Endothelial cell of umbilical vein (primary cell): ENCODE results near the gene BCAP31. TPM values are rescaled to one million over a fixed set of nuclear protein-coding genes. Genes with fewer than 3 reads are reported as not detected.

Experiments
- BruUV-seq: library from RNA; stranded (reverse); fragments of 400-500 nt; replicated peaks from 2 replicates; lab custom pipeline; 2021; lab: Mats Ljungman, UMichigan
- CTCF ChIA-PET: fragments of 300-600, 350-600 bp; sonication (Branson Sonifier 250); formaldehyde crosslinking; loops from one replicate; lab custom pipeline; 2021; ENCODE audit warnings: antibody characterized with exemption, inconsistent platforms; lab: Charles Lee
- POLR2A ChIA-PET: fragments of 300-600, 350-600 bp; sonication (Branson Sonifier 250); formaldehyde crosslinking; loops from one replicate; lab custom pipeline; 2021; ENCODE audit warnings: antibody characterized with exemption, inconsistent platforms; lab: Charles Lee
- DNase-seq: peaks from one replicate; pipeline ENCODE4 v3.0.0-alpha.2; 2011; ENCODE audit warnings: low read depth, low spot score
- FAIRE-seq: peaks from 2 replicates; lab custom pipeline; 2011; peaks lifted over from hg19 to GRCh38; lab: Jason Lieb, UNC
- H2AFZ ChIP-seq: 2 replicates; pipeline ENCODE4 v1.6.0; 2012; ENCODE audit warnings: low read depth, low read length, control low read depth, inconsistent platforms
- H3K27ac ChIP-seq: 2 replicates; pipeline ENCODE4 v1.5.1; 2011; ENCODE audit warnings: low read depth, mild to moderate bottlenecking, control low read depth, low read length, moderate library complexity; ENCODE audit not compliant: insufficient read depth
- H3K27me3 ChIP-seq, 2 experiments: 2 replicates each; pipeline versions ENCODE4 v1.6.0 to v1.6.1; 2011; ENCODE audit warnings: low read length in 2 of 2, mixed read lengths in 1 of 2; ENCODE audit not compliant: control insufficient read depth in 2 of 2, insufficient read depth in 2 of 2
- H3K36me3 ChIP-seq, 2 experiments: 2 replicates in 1 of 2; 3 replicates in 1 of 2; pipeline ENCODE4 v1.5.1; 2011; ENCODE audit warnings: low read length in 2 of 2, mild to moderate bottlenecking in 1 of 2, moderate library complexity in 1 of 2; ENCODE audit not compliant: control insufficient read depth in 2 of 2, insufficient read depth in 2 of 2; ENCODE audit errors: extremely low read depth in 1 of 2
- H3K4me1 ChIP-seq: 3 replicates; pipeline ENCODE4 v1.5.1; 2011; ENCODE audit warnings: mild to moderate bottlenecking, low read length; ENCODE audit not compliant: control insufficient read depth, insufficient read depth; ENCODE audit errors: extremely low read depth
- H3K4me2 ChIP-seq: 2 replicates; pipeline ENCODE4 v1.6.1; 2011; ENCODE audit warnings: low read length, control low read depth, mixed read lengths; ENCODE audit not compliant: insufficient read depth
- H3K4me3 ChIP-seq, 3 experiments: fragments of 200-600 bp in 1 of 3; sonication (generic), shearing (Covaris generic) in 1 of 3; replicated peaks in 1 of 3; 2 replicates each; pipeline ENCODE4 v1.5.1; 2011 to 2016; ENCODE audit warnings: control low read depth in 3 of 3, low read length in 3 of 3, mild to moderate bottlenecking in 2 of 3, inconsistent platforms in 1 of 3, low read depth in 1 of 3, moderate library complexity in 1 of 3; ENCODE audit not compliant: insufficient read depth in 1 of 3
- H3K79me2 ChIP-seq: 2 replicates; pipeline ENCODE4 v1.6.0; 2012; ENCODE audit warnings: low read length, inconsistent platforms; ENCODE audit not compliant: control insufficient read depth, insufficient read depth
- H3K9ac ChIP-seq: replicated peaks from 2 replicates; pipeline ENCODE3; 2011; ENCODE audit warnings: low read length, control low read depth; ENCODE audit not compliant: insufficient read depth; ENCODE audit errors: extremely low read depth
- H3K9me1 ChIP-seq: replicated peaks from 3 replicates; pipeline ENCODE4 v1.6.0; 2011; ENCODE audit warnings: mild to moderate bottlenecking, low read length; ENCODE audit not compliant: control insufficient read depth, insufficient read depth; ENCODE audit errors: extremely low read depth
- H3K9me3 ChIP-seq: replicated peaks from 2 replicates; pipeline ENCODE4 v1.5.1; 2012; ENCODE audit warnings: low read length, inconsistent platforms; ENCODE audit not compliant: control insufficient read depth, insufficient read depth
- H4K20me1 ChIP-seq: replicated peaks from 2 replicates; pipeline ENCODE3; 2011; ENCODE audit warnings: mild to moderate bottlenecking, low read length; ENCODE audit not compliant: control insufficient read depth, insufficient read depth; ENCODE audit errors: extremely low read depth
- EZH2 ChIP-seq: IDR thresholded peaks from 2 replicates; pipeline ENCODE4 v1.6.1; 2012; ENCODE audit warnings: borderline replicate concordance, low read depth, mild to moderate bottlenecking, moderate library complexity, low read length, inconsistent platforms; ENCODE audit not compliant: severe bottlenecking
- FOS ChIP-seq: IDR thresholded peaks from 2 replicates; pipeline ENCODE4 v1.6.1; 2011; ENCODE audit warnings: mild to moderate bottlenecking, low read length, moderate library complexity, borderline replicate concordance; ENCODE audit not compliant: insufficient read depth
- GATA2 ChIP-seq: IDR thresholded peaks from 2 replicates; pipeline ENCODE4 v1.7.0; 2011; ENCODE audit warnings: low read depth, mild to moderate bottlenecking, moderate library complexity, mixed read lengths, low read length; ENCODE audit not compliant: insufficient read length, insufficient read depth
- JUN ChIP-seq: IDR thresholded peaks from 2 replicates; pipeline ENCODE4 v1.6.1; 2011; ENCODE audit warnings: borderline replicate concordance, low read depth; ENCODE audit not compliant: insufficient read length, insufficient read depth
- MYC ChIP-seq: IDR thresholded peaks from one replicate; pipeline ENCODE4 v1.6.1; 2011; ENCODE audit warnings: mild to moderate bottlenecking, low read depth, low read length
- POLR2A ChIP-seq: IDR thresholded peaks from 2 replicates; pipeline ENCODE4 v1.6.1; 2012; ENCODE audit warnings: low read depth, mild to moderate bottlenecking, control low read depth, low read length
- POLR2AphosphoS5 ChIP-seq: IDR thresholded peaks from 2 replicates; pipeline ENCODE4 v1.6.1; 2012; ENCODE audit warnings: low read depth, mild to moderate bottlenecking, control low read depth, low read length, moderate library complexity; ENCODE audit not compliant: insufficient read depth
- dilution Hi-C: fragments of 300-500 bp; cut with MboI; formaldehyde crosslinking; loops from one replicate; pipeline ENCODE4 v1.15.0; 2019; ENCODE audit warnings: low sequenced_read_pairs; ENCODE audit not compliant: extremely low pct_ligation_motif_present
- intact Hi-C: fragments of 100-400 bp; cut with micrococcal nuclease; formaldehyde crosslinking; loops from one replicate; pipeline ENCODE4 v1.10.0; 2022
- polyA plus RNA-seq, 4 experiments: library from polyadenylated mRNA; depleted of rRNA in 3 of 4; stranded (reverse) in 3 of 4; unstranded in 1 of 4; fragments of >200 nt; gene quantifications; 2 replicates each; pipeline versions ENCODE4 v1.2.1 to v1.2.3, GENCODE V29; 2011 to 2012; ENCODE audit warnings: missing spikeins in 1 of 4
- total RNA-seq: library from RNA; stranded (reverse); gene quantifications from 2 replicates; pipeline ENCODE4 v1.2.3, GENCODE V29; 2021
- TF ChIP-seq, protein P1 (sequence below): IDR thresholded peaks from 2 replicates; pipeline ENCODE4 v1.6.1; 2011; ENCODE audit not compliant: insufficient read depth, insufficient read length
- TF ChIP-seq, protein P2 (sequence below), 2 donors: IDR thresholded peaks; 1 replicate in 1 of 2; 2 replicates in 1 of 2; pipeline ENCODE4 v1.5.1; 2011; ENCODE audit warnings: low read length in 2 of 2, mild to moderate bottlenecking in 2 of 2, moderate library complexity in 2 of 2, control low read depth in 1 of 2, inconsistent platforms in 1 of 2, low read depth in 1 of 2; ENCODE audit not compliant: insufficient read depth in 1 of 2; ENCODE audit errors: extremely low read depth in 1 of 2

The BCAP31 gene
- total and polyA plus RNA-seq, 2 donors (not counting 3 experiments of a cell fraction or from before 2014, with no cell fraction given): 169 to 203 TPM

DNA sequence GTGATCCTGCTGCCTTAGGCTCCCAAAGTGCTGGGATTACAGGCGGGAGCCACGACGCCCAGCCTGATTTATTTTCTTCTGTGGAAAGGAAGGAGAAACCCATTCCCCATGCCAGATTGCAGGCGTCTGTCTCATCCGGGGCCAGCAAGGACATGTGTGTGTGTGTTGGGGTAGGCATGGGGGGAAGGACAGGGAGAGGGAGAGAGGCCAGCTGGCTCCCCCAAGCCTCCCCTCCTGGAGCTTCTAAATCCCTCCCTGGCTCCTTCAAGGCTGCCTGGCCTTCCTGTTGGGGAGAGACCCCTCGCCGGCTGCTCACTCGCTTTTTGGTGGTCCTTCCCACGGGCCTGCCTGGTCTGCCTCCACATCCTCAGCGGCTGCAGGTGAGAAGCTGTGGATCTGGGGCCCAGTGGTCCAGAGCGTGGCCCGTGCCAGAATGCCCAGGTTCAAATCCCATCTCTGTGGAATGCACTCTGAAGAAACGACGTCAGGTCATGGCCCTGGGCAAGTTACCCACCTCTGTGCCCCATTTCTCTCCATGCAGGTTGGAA lies 38.5 kb upstream of the BCAP31 start:
- no peaks in the 10 kb centered on the region for H3K9me3 ChIP-seq
- no peak overlapping the region for H2AFZ ChIP-seq
- peaks cover 20% of the 10 kb centered on the region for H3K4me1 ChIP-seq
- no peaks in the 10 kb centered on the region for H3K36me3 ChIP-seq
- BruUV-seq: no TSS peak
- no peaks in the 10 kb centered on the region for H3K27me3 ChIP-seq
- dilution Hi-C loops: no loop called here
- TF ChIP-seq MYC (no peak), EZH2 (no peak), FOS (no peak)
- FAIRE-seq: no peak
- ChIA-PET POLR2A (no interaction called here), CTCF (interaction anchor here (1.3 to 4.6 kb wide), 3 partner anchors 8 to 186 kb away, joined by 4 to 68 read pairs (median 20); no protein-coding TSS in a partner anchor)
- no peaks in the 10 kb centered on the region for H4K20me1 ChIP-seq
- no peak overlapping the region for H3K4me2 ChIP-seq
- intact Hi-C loops: loop anchor here (10.0 kb wide), 1 partner anchor 282 kb away; no protein-coding TSS in a partner anchor
- no peak for DNase-seq
- no peak overlapping the region for H3K9ac ChIP-seq
- no peaks in the 10 kb centered on the region for H3K9me1 ChIP-seq
- H3K79me2 ChIP-seq: no peaks in the 10 kb centered on the region
- no peak overlapping the region for H3K4me3 ChIP-seq
- no peak overlapping the region for H3K27ac ChIP-seq

DNA sequence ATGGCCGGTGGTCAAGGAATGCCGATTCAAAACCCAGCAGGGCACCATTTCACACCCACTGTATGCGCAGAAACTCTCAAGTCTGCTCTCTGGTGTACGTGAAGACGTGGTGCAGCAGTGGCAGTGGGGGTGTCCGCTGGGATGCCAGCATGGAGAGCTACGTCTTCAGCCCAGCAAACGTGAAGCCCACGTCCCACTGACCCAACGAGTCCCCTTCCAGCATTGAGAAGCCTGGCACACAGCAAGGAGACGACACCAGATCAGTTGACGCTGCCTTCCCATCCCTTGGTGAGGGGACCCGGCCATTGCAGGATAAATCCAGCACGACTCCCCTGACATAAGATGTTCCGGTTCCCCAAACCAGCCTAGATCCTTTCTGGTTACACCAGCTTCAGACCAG lies 37.7 kb upstream of the BCAP31 start:
- TF ChIP-seq FOS (no peak), POLR2AphosphoS5 (no peak), POLR2A (no peak), MYC (no peak), GATA2 (no peak), JUN (no peak), EZH2 (no peak)
- TF ChIP-seq, protein P1, sequence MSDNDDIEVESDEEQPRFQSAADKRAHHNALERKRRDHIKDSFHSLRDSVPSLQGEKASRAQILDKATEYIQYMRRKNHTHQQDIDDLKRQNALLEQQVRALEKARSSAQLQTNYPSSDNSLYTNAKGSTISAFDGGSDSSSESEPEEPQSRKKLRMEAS: no peak
- TF ChIP-seq, protein P2, sequence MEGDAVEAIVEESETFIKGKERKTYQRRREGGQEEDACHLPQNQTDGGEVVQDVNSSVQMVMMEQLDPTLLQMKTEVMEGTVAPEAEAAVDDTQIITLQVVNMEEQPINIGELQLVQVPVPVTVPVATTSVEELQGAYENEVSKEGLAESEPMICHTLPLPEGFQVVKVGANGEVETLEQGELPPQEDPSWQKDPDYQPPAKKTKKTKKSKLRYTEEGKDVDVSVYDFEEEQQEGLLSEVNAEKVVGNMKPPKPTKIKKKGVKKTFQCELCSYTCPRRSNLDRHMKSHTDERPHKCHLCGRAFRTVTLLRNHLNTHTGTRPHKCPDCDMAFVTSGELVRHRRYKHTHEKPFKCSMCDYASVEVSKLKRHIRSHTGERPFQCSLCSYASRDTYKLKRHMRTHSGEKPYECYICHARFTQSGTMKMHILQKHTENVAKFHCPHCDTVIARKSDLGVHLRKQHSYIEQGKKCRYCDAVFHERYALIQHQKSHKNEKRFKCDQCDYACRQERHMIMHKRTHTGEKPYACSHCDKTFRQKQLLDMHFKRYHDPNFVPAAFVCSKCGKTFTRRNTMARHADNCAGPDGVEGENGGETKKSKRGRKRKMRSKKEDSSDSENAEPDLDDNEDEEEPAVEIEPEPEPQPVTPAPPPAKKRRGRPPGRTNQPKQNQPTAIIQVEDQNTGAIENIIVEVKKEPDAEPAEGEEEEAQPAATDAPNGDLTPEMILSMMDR (IDR thresholded peaks at IDR 0.05; ENCODE audit: extremely low read depth in 1 of 2, insufficient read depth in 1 of 2, low read depth in 1 of 2, low read length in 2 of 2): no peak
- FAIRE-seq (no peak), DNase-seq (no peak)
- no TSS peak for BruUV-seq
- peaks cover 20% of the 10 kb centered on the region for H3K4me1 ChIP-seq
- ChIA-PET POLR2A (no interaction called here), CTCF (no interaction called here)
- no peaks in the 10 kb centered on the region for H3K27me3 ChIP-seq
- no peak overlapping the region for H3K27ac ChIP-seq
- H3K36me3 ChIP-seq: no peaks in the 10 kb centered on the region
- no peak overlapping the region for H3K4me3 ChIP-seq
- H3K79me2 ChIP-seq: no peaks in the 10 kb centered on the region
- no peak overlapping the region for H3K4me2 ChIP-seq
- dilution Hi-C loops (no loop called here), intact Hi-C loops (loop anchor here (10.0 kb wide), 1 partner anchor 283 kb away; no protein-coding TSS in a partner anchor)
- no peak overlapping the region for H3K9ac ChIP-seq
- no peaks in the 10 kb centered on the region for H4K20me1 ChIP-seq
- no peak overlapping the region for H2AFZ ChIP-seq
- H3K9me1 ChIP-seq: no peaks in the 10 kb centered on the region
- H3K9me3 ChIP-seq: no peaks in the 10 kb centered on the region
